Measurements from ENCODE around the gene LIPI.
"Not testable (repeated sequence)": the region's sequence is repeated elsewhere in the genome, so short reads cannot be mapped to it uniquely, and the experiment has no call there.

LIPI gene

GRCh38 chr21:14075346-14076142, 135.2 kb downstream of the LIPI start:
- no peak for DNase-seq
- Mint-ChIP-seq H3K27me3 (no peaks in the 10 kb centered on the region), H3K4me3 (no peak overlapping the region), H3K27ac (no peak overlapping the region), H3K9me3 (peaks cover 8 to 10% of the 10 kb centered on the region in 2 donors), H3K36me3 (peaks cover 2 to 14% of the 10 kb centered on the region in 2 donors), H3K4me1 (no peaks in the 10 kb centered on the region)
- no peak for ATAC-seq (replicated peaks)

GRCh38 chr21:14074177-14074576, 136.6 kb downstream of the LIPI start:
- Mint-ChIP-seq H3K9me3 (peaks cover 8 to 10% of the 10 kb centered on the region in 2 donors), H3K36me3 (peaks cover 6 to 22% of the 10 kb centered on the region in 2 donors), H3K27ac (no peak overlapping the region), H3K27me3 (no peaks in the 10 kb centered on the region), H3K4me3 (no peak overlapping the region), H3K4me1 (no peaks in the 10 kb centered on the region)
- no peak for DNase-seq
- ATAC-seq (replicated peaks) = no peak

GRCh38 chr21:14073615-14074014, 137.1 kb downstream of the LIPI start:
- ATAC-seq (replicated peaks) (no peak), DNase-seq (no peak)
- peaks cover 8 to 10% of the 10 kb centered on the region in 2 donors for H3K9me3 Mint-ChIP-seq
- no peaks in the 10 kb centered on the region for H3K4me1 Mint-ChIP-seq
- no peak overlapping the region for H3K4me3 Mint-ChIP-seq
- H3K27me3 Mint-ChIP-seq = no peaks in the 10 kb centered on the region
- H3K36me3 Mint-ChIP-seq = peaks cover 6 to 22% of the 10 kb centered on the region in 2 donors
- no peak overlapping the region for H3K27ac Mint-ChIP-seq

- ATAC-seq (replicated peaks) (no peak), DNase-seq (no peak)
- Mint-ChIP-seq H3K4me3 (no peak overlapping the region), H3K27me3 (no peaks in the 10 kb centered on the region), H3K27ac (no peak overlapping the region), H3K36me3 (peaks cover 6 to 16% of the 10 kb centered on the region in 2 donors), H3K9me3 (peaks cover 2 to 7% of the 10 kb centered on the region in 2 donors), H3K4me1 (no peaks in the 10 kb centered on the region)
Observed at GRCh38 chr21:14072761-14073535, 137.8 kb downstream of the LIPI start.

GRCh38 chr21:14071902-14072734, 138.6 kb downstream of the LIPI start:
- H3K27me3 Mint-ChIP-seq = no peaks in the 10 kb centered on the region
- no peak for ATAC-seq (replicated peaks)
- no peaks in the 10 kb centered on the region for H3K4me1 Mint-ChIP-seq
- no peak for DNase-seq
- H3K27ac Mint-ChIP-seq = no peak overlapping the region
- H3K36me3 Mint-ChIP-seq = peaks cover 6 to 13% of the 10 kb centered on the region in 2 donors
- peaks cover 2 to 5% of the 10 kb centered on the region in 2 donors for H3K9me3 Mint-ChIP-seq
- H3K4me3 Mint-ChIP-seq = no peak overlapping the region

GRCh38 chr21:14070968-14071367, 139.8 kb downstream of the LIPI start:
- DNase-seq (no peak), ATAC-seq (replicated peaks) (no peak)
- Mint-ChIP-seq H3K36me3 (peaks cover 6 to 13% of the 10 kb centered on the region in 2 donors), H3K27me3 (no peaks in the 10 kb centered on the region), H3K27ac (no peak overlapping the region), H3K9me3 (no peaks in the 10 kb centered on the region), H3K4me3 (no peak overlapping the region), H3K4me1 (no peaks in the 10 kb centered on the region)

- H3K4me3 Mint-ChIP-seq = no peak overlapping the region
- H3K9me3 Mint-ChIP-seq = no peaks in the 10 kb centered on the region
- ATAC-seq (replicated peaks) = no peak
- no peaks in the 10 kb centered on the region for H3K27me3 Mint-ChIP-seq
- H3K4me1 Mint-ChIP-seq = no peaks in the 10 kb centered on the region
- no peak overlapping the region for H3K27ac Mint-ChIP-seq
- DNase-seq = no peak
- H3K36me3 Mint-ChIP-seq = peaks cover 6 to 13% of the 10 kb centered on the region in 2 donors
Observed at GRCh38 chr21:14070049-14070893, 140.5 kb downstream of the LIPI start.

- no peak for DNase-seq
- Mint-ChIP-seq H3K4me3 (no peak overlapping the region), H3K36me3 (peaks cover 5 to 15% of the 10 kb centered on the region in 2 donors), H3K27ac (no peak overlapping the region), H3K4me1 (no peaks in the 10 kb centered on the region), H3K9me3 (peaks cover 2 to 3% of the 10 kb centered on the region in 2 donors), H3K27me3 (no peaks in the 10 kb centered on the region)
- no peak for ATAC-seq (replicated peaks)
Observed at GRCh38 chr21:14064296-14064645, 146.5 kb downstream of the LIPI start.

- H3K4me1 Mint-ChIP-seq; DNase-seq; H3K9me3 Mint-ChIP-seq; ATAC-seq (replicated peaks); H3K27me3 Mint-ChIP-seq; H3K4me3 Mint-ChIP-seq; H3K27ac Mint-ChIP-seq: not testable (repeated sequence)
- H3K36me3 Mint-ChIP-seq = peaks cover 7 to 17% of the 10 kb centered on the region in 2 donors
Observed at GRCh38 chr21:14063620-14064295, 147.0 kb downstream of the LIPI start.

- not testable (repeated sequence) for H3K9me3 Mint-ChIP-seq; H3K4me3 Mint-ChIP-seq; H3K4me1 Mint-ChIP-seq; ATAC-seq (replicated peaks); DNase-seq; H3K27me3 Mint-ChIP-seq; H3K27ac Mint-ChIP-seq
- H3K36me3 Mint-ChIP-seq = peaks cover 7 to 18% of the 10 kb centered on the region in 2 donors
Observed at GRCh38 chr21:14062684-14063083, 148.1 kb downstream of the LIPI start.

GRCh38 chr21:14061820-14062219, 148.9 kb downstream of the LIPI start:
- H3K4me3 Mint-ChIP-seq; H3K9me3 Mint-ChIP-seq; H3K27ac Mint-ChIP-seq; DNase-seq; ATAC-seq (replicated peaks); H3K4me1 Mint-ChIP-seq; H3K27me3 Mint-ChIP-seq: not testable (repeated sequence)
- peaks cover 7 to 18% of the 10 kb centered on the region in 2 donors for H3K36me3 Mint-ChIP-seq

GRCh38 chr21:14058995-14059627, 151.6 kb downstream of the LIPI start:
- DNase-seq; H3K27ac Mint-ChIP-seq; H3K9me3 Mint-ChIP-seq; H3K4me3 Mint-ChIP-seq; H3K27me3 Mint-ChIP-seq; H3K4me1 Mint-ChIP-seq; ATAC-seq (replicated peaks): not testable (repeated sequence)
- H3K36me3 Mint-ChIP-seq = peaks cover 5 to 15% of the 10 kb centered on the region in 2 donors

All from stimulated activated naive B cell treated with anti-CD40 and anti-IgM and Interleukin-4, amounts not matched to agents 10 μg/mL and 1 μg/mL and 100 μg/mL, for 72 hours (primary cell).